CD14-positive monocyte (primary cell): Measurements from ENCODE around the gene MED13L. TPM values are rescaled to one million over a fixed set of nuclear protein-coding genes. Genes with fewer than 3 reads are reported as not detected.
A peak's percentile ranks its signal among the peaks of the same experiment; 100 is the strongest.

Experiments used
- DNase-seq, 3 donors: peaks; one replicate each; pipeline ENCODE4 v3.0.0-alpha.2; 2011 to 2022
- H2AFZ ChIP-seq: 2 replicates; pipeline ENCODE4 v1.6.0; 2012; ENCODE audit warnings: mild to moderate bottlenecking, low read depth, low read length, inconsistent platforms; ENCODE audit not compliant: insufficient read depth, poor library complexity, severe bottlenecking
- H3K27ac ChIP-seq, 2 donors: 1 replicate in 1 of 2; 2 replicates in 1 of 2; pipeline ENCODE4 v1.5.1; 2012 to 2013; ENCODE audit warnings: low read length in 2 of 2, control low read depth in 1 of 2, inconsistent platforms in 1 of 2, low read depth in 1 of 2, mild to moderate bottlenecking in 1 of 2
- H3K27me3 ChIP-seq, 2 donors: one replicate each; pipeline versions ENCODE4 v1.6.0 to v1.6.1; 2011 to 2013; ENCODE audit warnings: low read length in 2 of 2; ENCODE audit not compliant: control insufficient read depth in 2 of 2, insufficient read depth in 2 of 2
- H3K36me3 ChIP-seq, 2 donors: replicated peaks in 1 of 2; 1 replicate in 1 of 2; 2 replicates in 1 of 2; pipeline versions ENCODE4 v1.5.1 to v1.6.1; 2012 to 2013; ENCODE audit warnings: low read length in 2 of 2, control low read depth in 1 of 2, inconsistent platforms in 1 of 2, mild to moderate bottlenecking in 1 of 2; ENCODE audit not compliant: insufficient read depth in 2 of 2, control insufficient read depth in 1 of 2
- H3K4me1 ChIP-seq, 2 donors: 1 replicate in 1 of 2; 2 replicates in 1 of 2; pipeline versions ENCODE4 v1.5.1 to v1.6.1; 2012 to 2013; ENCODE audit warnings: low read length in 2 of 2, control low read depth in 1 of 2, inconsistent platforms in 1 of 2, mild to moderate bottlenecking in 1 of 2, moderate library complexity in 1 of 2; ENCODE audit not compliant: insufficient read depth in 2 of 2, control insufficient read depth in 1 of 2
- H3K4me2 ChIP-seq: replicated peaks from 2 replicates; pipeline ENCODE3; 2012; ENCODE audit warnings: low read length, moderate library complexity, mild to moderate bottlenecking; ENCODE audit not compliant: poor library complexity, severe bottlenecking; ENCODE audit errors: extremely low read depth
- H3K4me3 ChIP-seq, 3 experiments: fragments of 200-600 bp in 1 of 3; sonication (generic) in 1 of 3; replicated peaks in 1 of 3; 1 replicate in 2 of 3; 2 replicates in 1 of 3; pipeline ENCODE4 v1.5.1; 2011 to 2013; ENCODE audit warnings: low read length in 3 of 3, mild to moderate bottlenecking in 3 of 3, control low read depth in 2 of 3, low read depth in 2 of 3, inconsistent platforms in 1 of 3, moderate library complexity in 1 of 3
- H3K79me2 ChIP-seq: 2 replicates; pipeline ENCODE4 v1.6.0; 2012; ENCODE audit warnings: mild to moderate bottlenecking, control low read depth, inconsistent platforms, low read length, moderate library complexity; ENCODE audit not compliant: insufficient read depth
- H3K9ac ChIP-seq: 2 replicates; pipeline ENCODE4 v1.6.0; 2017; ENCODE audit warnings: low read length, mild to moderate bottlenecking; ENCODE audit not compliant: insufficient read depth, poor library complexity, severe bottlenecking
- H3K9me3 ChIP-seq, 2 donors: replicated peaks in 1 of 2; 1 replicate in 1 of 2; 2 replicates in 1 of 2; pipeline versions ENCODE4 v1.5.1 to v1.6.1; 2012 to 2013; ENCODE audit warnings: low read length in 2 of 2, control low read depth in 1 of 2; ENCODE audit not compliant: control insufficient read depth in 1 of 2, insufficient read depth in 1 of 2
- H4K20me1 ChIP-seq: 2 replicates; pipeline ENCODE4 v1.6.0; 2012; ENCODE audit warnings: mild to moderate bottlenecking, low read length, control low read depth, moderate library complexity; ENCODE audit not compliant: insufficient read depth
- H3K27ac Mint-ChIP-seq, 7 donors: one replicate each; pipeline ENCODE4 v1.8.0; 2020; ENCODE audit warnings: mild to moderate bottlenecking in 7 of 7, mixed read lengths in 7 of 7, moderate library complexity in 6 of 7, inconsistent platforms in 2 of 7
- H3K27me3 Mint-ChIP-seq, 3 donors: one replicate each; pipeline ENCODE4 v1.8.0; 2021 to 2022; ENCODE audit warnings: low read depth in 3 of 3, mild to moderate bottlenecking in 3 of 3, mixed read lengths in 3 of 3, moderate library complexity in 3 of 3, inconsistent platforms in 1 of 3
- H3K36me3 Mint-ChIP-seq, 2 donors: one replicate each; pipeline ENCODE4 v1.8.0; 2020; ENCODE audit warnings: mixed read lengths in 2 of 2, inconsistent platforms in 1 of 2, mild to moderate bottlenecking in 1 of 2
- H3K4me1 Mint-ChIP-seq: one replicate; pipeline ENCODE4 v1.8.0; 2020; ENCODE audit warnings: mild to moderate bottlenecking, mixed read lengths
- H3K4me3 Mint-ChIP-seq, 2 donors: one replicate each; pipeline ENCODE4 v1.8.0; 2020; ENCODE audit warnings: mild to moderate bottlenecking in 2 of 2, mixed read lengths in 2 of 2, moderate library complexity in 1 of 2
- H3K9me3 Mint-ChIP-seq, 7 donors: one replicate each; pipeline ENCODE4 v1.8.0; 2020 to 2022; ENCODE audit warnings: mixed read lengths in 7 of 7, mild to moderate bottlenecking in 6 of 7, moderate library complexity in 6 of 7, inconsistent platforms in 2 of 7
- CTCF ChIP-seq: fragments of 200-600 bp; IDR thresholded peaks from one replicate; pipeline ENCODE4 v1.8.0; 2022; ENCODE audit warnings: antibody characterized with exemption, mild to moderate bottlenecking
- WGBS: methylation state at CpG from one replicate; pipeline ENCODE4 v1.1.5; 2013; ENCODE audit warnings: missing lambda C conversion rate; ENCODE audit not compliant: insufficient coverage; 5-methylcytosine and 5-hydroxymethylcytosine counted together
- intact Hi-C, 2 donors: fragments of 100-400 bp; cut with micrococcal nuclease; formaldehyde crosslinking; loops; one replicate each; pipeline versions ENCODE4 v1.15.0 to v1.15.1; 2023
- polyA plus RNA-seq, 3 donors: library from polyadenylated mRNA; depleted of rRNA in 1 of 3; unstranded in 2 of 3; stranded (reverse) in 1 of 3; fragments of 300-500 nt in 2 of 3; fragments of >200 nt in 1 of 3; fragmentation: Illumina TruSeq in 2 of 3; gene quantifications; 1 replicate in 2 of 3; 2 replicates in 1 of 3; pipeline ENCODE4 v1.2.3, GENCODE V29; 2012 to 2021

Gene MED13L
- polyA plus RNA-seq, 3 donors: 4.4 to 42.0 (median 7.5) TPM

- Mint-ChIP-seq H3K4me3 (no peak overlapping the region), H3K36me3 (peaks cover 0 to 3% of the 10 kb centered on the region in 2 donors), H3K9me3 (no peaks in the 10 kb centered on the region), H3K4me1 (peaks cover 59% of the 10 kb centered on the region), H3K27ac (peak overlapping the region in 1 of 7 donors; percentile 23), H3K27me3 (no peaks in the 10 kb centered on the region)
- Histone ChIP-seq H2AFZ (no peak overlapping the region), H3K79me2 (peaks cover 100% of the 10 kb centered on the region), H3K27ac (peak overlapping the region in 1 of 2 donors; percentile 39), H4K20me1 (peaks cover 100% of the 10 kb centered on the region), H3K4me3 (no peak overlapping the region), H3K9me3 (no peaks in the 10 kb centered on the region), H3K9ac (no peak overlapping the region), H3K4me2 (no peak overlapping the region), H3K4me1 (peaks cover 26 to 53% of the 10 kb centered on the region in 2 donors), H3K27me3 (no peaks in the 10 kb centered on the region), H3K36me3 (no peaks in the 10 kb centered on the region)
- DNase-seq: peak in 1 of 3 donors; percentile 21
- TF ChIP-seq CTCF: no peak
- WGBS: 68% methylated on average over 2 of the region's 4 CpGs
- intact Hi-C loops: no loop called here
Measured at GRCh38 chr12:116140529-116140928, 137.0 kb downstream of the MED13L start.

GRCh38 chr12:116138781-116139180, 138.7 kb downstream of the MED13L start:
- intact Hi-C loops: no loop called here
- peaks cover 21 to 42% of the 10 kb centered on the region in 2 donors for H3K4me1 ChIP-seq

More at GRCh38 chr12:116138781-116139180, 138.7 kb downstream of the MED13L start:
- H4K20me1 ChIP-seq: peaks cover 100% of the 10 kb centered on the region
- peaks cover 0 to 3% of the 10 kb centered on the region in 2 donors for H3K36me3 Mint-ChIP-seq
- peaks cover 54% of the 10 kb centered on the region for H3K4me1 Mint-ChIP-seq
- H3K4me3 Mint-ChIP-seq: no peak overlapping the region
- no peaks in the 10 kb centered on the region for H3K27me3 Mint-ChIP-seq
- no peak overlapping the region for H2AFZ ChIP-seq
- peak overlapping the region in 1 of 2 donors; percentile 43 for H3K27ac ChIP-seq
- no peaks in the 10 kb centered on the region for H3K9me3 Mint-ChIP-seq
- no peaks in the 10 kb centered on the region for H3K9me3 ChIP-seq
- H3K4me3 ChIP-seq: no peak overlapping the region
- TF ChIP-seq CTCF: no peak
- H3K36me3 ChIP-seq: no peaks in the 10 kb centered on the region
- H3K9ac ChIP-seq: no peak overlapping the region
- no peaks in the 10 kb centered on the region for H3K27me3 ChIP-seq
- no peak overlapping the region for H3K4me2 ChIP-seq
- no peak for DNase-seq
- H3K27ac Mint-ChIP-seq: peak overlapping the region in 2 of 7 donors; percentile 33 to 50
- peaks cover 100% of the 10 kb centered on the region for H3K79me2 ChIP-seq
